NCI-H526 treated with DMSO at 0.1 percent for 48 hours (cell line): Measurements from ENCODE around the gene GATAD1.
"Not testable (repeated sequence)": the region's sequence is repeated elsewhere in the genome, so short reads cannot be mapped to it uniquely, and the experiment has no call there.

Experiments used
- DNase-seq: peaks from one replicate; lab custom pipeline; 2025; lab: John Stamatoyannopoulos, UW

Gene GATAD1

GRCh38 chr7:92447345-92448204 lies at the start of gene GATAD1:
TSS of gene GATAD1 (plus strand) at chr7:92447482. CDS start at chr7:92447730, 248 bp downstream.
- DNase-seq = peak; percentile 92

DNA sequence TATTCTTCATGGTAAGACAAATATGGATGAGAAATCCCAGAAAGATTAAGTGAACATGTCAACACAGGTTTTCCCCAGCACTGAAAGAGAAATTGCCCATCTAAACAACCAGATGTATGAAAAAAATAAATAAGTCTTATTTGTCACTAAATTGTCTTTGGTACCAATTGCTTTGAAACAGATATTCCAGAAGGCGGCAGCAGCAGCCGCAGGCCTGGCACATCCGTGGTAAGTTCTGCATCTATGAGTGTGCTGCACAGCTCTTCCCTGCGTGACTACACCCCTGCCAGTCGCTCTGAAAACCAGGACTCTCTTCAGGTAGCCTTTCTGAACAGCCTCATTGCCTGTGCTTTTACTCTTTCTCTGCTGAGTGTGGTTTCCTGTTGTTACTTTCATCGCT lies 49.7 kb upstream of the GATAD1 start:
- no peak for DNase-seq

GRCh38 chr7:92400013-92400412 lies 47.3 kb upstream of the GATAD1 start:
- no peak for DNase-seq

DNA sequence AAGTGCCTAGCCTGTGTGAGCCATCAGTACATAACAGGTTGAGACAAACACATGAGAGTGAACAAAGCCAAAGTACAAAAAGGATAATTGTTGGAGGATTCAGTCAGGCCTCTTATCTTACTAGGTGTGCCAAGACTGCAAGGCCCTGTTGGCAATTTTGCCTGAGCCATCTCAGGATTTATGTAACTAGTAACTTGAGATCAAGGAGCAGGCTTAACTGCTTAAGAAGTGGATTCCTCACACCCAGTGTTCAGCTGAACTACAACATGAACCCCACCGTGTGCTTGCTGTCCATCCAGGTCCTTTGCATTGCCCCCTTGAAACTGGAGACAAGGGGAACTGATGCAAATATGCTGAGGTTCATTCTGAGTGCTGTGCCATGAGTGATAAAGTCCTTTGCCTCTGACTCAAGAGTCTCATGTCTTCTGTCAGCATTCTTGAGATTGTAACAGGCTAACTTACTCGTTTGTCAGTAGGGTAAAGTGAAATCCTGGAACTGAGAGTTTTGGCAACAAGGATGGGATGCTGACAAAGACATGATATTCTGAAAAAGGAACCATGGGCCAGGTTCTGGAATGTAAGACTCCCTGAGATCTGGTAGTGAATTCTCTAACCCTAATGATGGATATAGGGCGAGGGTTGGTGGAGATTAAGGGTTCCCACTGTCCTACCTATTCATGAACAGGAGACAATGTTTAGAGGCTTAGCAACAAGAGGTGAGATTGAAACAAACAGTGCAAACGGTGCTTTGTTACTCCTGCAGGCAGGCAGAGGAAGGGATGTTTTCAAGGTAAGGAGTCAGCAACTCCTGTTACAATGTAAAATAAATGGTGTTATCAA lies 44.1 kb upstream of the GATAD1 start:
- no peak for DNase-seq

GRCh38 chr7:92403760-92404074 lies 43.6 kb upstream of the GATAD1 start:
- no peak for DNase-seq

DNA sequence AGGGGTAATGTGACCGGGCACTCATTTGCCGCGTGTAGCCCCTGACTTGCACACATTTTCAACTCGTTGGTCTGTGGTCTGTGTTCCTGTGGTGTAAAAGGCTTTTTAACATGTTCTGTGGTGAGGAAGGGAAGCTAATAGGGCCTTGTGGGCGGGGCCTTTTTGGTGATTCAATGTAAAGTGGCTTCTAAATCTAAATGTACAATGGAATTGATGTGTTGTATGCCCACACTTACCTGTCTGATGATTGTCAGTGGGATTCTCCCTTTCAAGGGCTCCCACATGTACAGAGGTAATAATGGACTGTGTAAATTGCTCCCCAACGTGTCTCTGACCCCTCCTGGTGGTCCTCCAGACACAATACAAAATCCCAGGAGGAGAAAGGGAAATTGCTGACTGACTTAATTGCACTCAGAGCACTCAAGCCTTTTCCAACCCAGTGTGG lies 43.1 kb upstream of the GATAD1 start:
- DNase-seq = no peak

- no peak for DNase-seq
These were observed 37.9 kb upstream of the GATAD1 start for GRCh38 chr7:92409357-92409756.

DNA sequence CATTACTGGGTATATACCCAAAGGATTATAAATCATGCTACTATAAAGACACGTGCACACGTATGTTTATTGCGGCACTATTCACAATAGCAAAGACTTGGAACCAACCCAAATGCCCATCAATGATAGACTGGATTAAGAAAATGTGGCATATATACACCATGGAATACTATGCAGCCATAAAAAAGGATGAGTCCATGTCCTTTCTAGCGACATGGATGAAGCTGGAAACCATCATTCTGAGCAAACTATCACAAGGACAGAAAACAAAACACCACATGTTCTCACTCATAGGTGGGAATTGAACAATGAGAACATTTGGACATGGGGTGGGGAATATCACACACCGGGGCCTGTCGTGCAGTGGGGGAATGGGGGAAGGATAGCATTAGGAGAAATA lies 37.1 kb upstream of the GATAD1 start:
- not testable (repeated sequence) for DNase-seq

- DNase-seq = no peak
These were observed 34.5 kb upstream of the GATAD1 start for GRCh38 chr7:92412745-92413144.

GRCh38 chr7:92413550-92413949 lies 33.7 kb upstream of the GATAD1 start:
- DNase-seq = no peak

DNA sequence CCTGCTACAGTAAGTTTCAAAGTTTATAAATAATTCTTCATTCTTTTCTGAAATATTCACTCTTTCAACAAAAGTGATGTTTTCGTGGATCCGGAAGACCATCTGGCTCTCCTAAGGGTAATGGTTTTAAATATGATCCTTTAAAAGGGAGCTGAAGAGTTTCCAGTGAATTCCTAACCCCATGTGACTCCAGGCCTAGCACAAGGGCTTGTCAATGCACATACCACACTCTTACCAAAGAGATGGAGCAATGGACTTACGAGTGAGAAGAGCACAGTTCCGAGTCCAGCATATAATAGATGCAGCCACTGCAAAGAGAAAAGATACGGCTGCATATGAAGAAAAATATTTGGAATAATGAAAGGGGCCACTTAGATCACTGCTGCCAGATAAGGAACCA lies 32.1 kb upstream of the GATAD1 start:
- no peak for DNase-seq

DNA sequence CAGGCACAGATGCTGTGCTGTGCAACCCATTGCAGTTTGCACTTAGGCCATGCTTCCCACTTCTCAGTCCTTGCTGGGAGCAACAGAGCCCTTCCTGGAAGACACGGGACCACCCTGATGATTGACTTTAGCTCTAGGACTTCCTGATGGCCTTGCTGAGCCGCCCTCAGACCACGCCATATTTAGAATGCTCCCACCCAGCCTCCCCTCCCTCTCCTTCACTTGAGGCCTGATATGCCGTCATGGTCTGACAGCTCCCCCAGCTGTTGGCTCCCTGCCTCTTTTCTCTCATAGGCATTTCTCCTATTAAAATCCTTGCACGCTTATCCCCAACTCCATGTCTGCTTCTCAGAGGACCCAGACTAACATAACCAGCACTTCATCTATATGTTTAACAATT lies 29.4 kb upstream of the GATAD1 start:
- no peak for DNase-seq

GRCh38 chr7:92421676-92422435 lies 25.4 kb upstream of the GATAD1 start:
- DNase-seq = no peak

DNA sequence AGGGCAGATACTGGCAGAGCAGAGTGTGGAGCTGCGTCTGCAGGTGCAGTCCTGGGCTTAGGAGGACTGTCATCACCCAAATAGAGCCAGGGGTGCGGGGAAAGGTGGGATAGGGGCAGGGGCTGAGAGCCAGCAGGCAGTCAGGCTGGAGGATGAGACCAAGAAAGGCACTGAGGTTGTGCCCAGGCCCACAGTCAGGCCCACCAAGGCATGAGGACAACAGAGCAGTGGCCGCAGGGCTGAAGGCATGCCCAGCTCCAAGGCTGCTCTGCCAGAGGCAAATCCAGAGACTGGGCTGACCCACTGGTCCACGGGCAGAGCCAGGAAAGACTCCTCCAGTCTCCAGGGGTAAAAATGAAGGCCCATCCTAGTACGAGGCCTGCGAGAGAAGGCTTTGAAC lies 24.4 kb upstream of the GATAD1 start:
- no peak for DNase-seq

GRCh38 chr7:92423710-92424131 lies 23.6 kb upstream of the GATAD1 start:
- DNase-seq = no peak

DNA sequence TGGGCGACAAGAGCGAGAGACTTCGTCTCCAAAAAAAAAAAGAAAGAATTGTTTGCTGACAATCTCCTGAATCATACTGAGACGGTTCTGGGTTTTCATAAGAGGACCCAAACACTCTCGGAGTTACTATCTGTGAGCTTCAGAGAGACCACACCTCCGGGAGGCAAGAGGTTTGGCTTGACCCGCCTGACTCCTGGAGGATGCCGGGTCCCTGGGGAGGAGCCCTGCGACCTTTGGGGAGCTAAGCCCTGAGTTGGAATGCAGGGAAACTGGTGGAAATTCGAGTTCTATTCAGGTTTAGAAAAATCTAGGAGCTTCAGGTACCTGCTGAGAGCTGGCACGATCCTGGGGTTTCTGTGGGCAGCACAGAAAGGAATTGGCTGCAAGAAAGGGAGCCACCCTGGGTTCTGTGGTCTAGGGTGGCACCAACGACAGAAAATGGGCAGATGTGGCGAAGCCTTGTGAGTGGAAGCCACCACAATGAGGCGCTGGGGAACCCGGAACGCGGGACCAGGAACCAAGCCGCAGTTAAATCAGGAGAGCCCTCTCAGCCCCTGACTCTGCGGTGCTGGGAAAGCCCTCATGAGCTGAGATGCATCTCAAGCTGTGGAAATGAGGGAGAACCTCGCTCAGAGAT lies 21.9 kb upstream of the GATAD1 start:
- DNase-seq = no peak

GRCh38 chr7:92427193-92427592 lies 20.1 kb upstream of the GATAD1 start:
- no peak for DNase-seq

DNA sequence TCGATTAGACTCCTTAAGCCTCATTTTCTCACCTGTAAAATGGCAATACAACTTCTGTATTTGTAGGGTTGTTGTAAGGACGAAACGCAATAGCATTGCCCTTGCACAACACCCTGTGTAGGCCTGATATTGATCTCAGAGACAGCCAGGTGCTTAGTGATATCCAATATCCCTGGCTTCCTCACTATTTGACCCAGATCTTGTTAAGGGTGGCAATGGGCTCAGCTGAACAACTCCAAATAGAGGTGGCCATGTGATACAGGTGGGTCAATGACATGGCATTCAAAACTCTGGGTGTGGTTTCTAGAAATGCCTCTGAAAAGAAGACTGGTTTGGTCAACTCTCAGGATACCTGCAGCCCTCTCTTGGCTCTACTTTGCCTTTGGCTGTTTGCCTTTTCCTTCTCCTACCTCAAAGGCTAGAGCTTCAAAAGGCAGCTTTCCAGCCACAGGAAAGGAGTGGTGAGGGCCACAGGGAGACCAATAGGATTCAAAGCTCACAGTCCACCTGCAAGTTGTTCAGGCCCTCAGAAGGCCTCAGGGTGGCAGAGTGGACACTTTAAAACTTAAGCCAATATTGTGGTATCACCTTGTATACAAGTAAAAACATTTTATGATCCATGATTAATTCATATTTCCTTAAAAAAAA lies 14.9 kb upstream of the GATAD1 start:
- no peak for DNase-seq

- DNase-seq = no peak
These were observed 14.3 kb upstream of the GATAD1 start for GRCh38 chr7:92433019-92433418.

- no peak for DNase-seq
These were observed 11.7 kb upstream of the GATAD1 start for GRCh38 chr7:92435542-92435941.
